Measurements from ENCODE around the gene AKAP13.

The AKAP13 gene

DNA sequence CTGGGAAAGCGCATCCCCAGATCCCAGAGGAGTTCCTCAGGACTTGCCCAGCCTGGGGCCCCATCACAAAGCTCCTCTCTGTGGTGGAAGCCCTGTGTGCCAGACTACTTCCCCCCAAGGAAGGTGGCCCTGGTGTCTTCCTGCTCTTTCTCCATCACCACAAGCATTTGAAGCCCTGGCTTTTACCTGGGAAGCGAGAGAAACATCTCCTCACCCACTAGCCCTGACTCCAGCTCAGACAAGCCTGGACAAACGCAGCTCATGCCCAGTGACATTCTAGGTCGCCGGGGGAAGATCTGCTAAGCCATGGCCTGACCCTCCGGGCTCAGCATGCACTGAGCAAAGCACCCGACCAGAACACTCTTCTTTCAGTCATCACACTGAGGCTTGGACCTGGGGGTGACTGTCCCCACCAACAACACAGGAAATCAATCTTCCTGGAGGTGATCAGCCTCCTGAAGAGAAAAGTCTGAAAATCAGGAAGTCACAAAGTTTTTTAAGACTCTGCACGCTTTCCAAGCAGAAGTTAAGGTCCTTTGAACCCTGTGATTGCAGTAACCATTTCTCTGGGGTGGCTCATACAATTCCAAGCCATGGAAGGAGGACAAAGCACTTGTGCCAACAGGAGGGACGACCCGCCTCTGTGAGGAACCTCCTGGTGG, 373.5 kb downstream of the AKAP13 start:
- peaks cover 0 to 15% of the 10 kb centered on the region in 2 experiments; a peak in 1 of 3 replicates for H3K36me3 ChIP-seq (ENCODE audit: control insufficient read depth in 2 of 2, insufficient read depth in 1 of 2, low read length in 2 of 2)
- no peaks in the 10 kb centered on the region for H3K9me3 ChIP-seq (ENCODE audit: control insufficient read depth, insufficient read depth, low read depth, low read length)
- H3K4me3 ChIP-seq (ENCODE audit: low read depth, low read length): no peak overlapping the region
- ChIA-PET CTCF (no interaction called here), POLR2A (no interaction called here)
- TF ChIP-seq, protein P1, sequence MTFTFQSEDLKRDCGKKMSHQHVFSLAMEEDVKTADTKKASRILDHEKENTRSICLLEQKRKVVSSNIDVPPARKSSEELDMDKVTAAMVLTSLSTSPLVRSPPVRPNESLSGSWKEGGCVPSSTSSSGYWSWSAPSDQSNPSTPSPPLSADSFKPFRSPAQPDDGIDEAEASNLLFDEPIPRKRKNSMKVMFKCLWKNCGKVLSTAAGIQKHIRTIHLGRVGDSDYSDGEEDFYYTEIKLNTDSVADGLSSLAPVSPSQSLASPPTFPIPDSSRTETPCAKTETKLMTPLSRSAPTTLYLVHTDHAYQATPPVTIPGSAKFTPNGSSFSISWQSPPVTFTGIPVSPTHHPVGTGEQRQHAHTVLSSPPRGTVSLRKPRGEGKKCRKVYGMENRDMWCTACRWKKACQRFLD (tag by site-specific recombination; IDR thresholded peaks at IDR 0.05): no peak
- TF ChIP-seq ZNF596 (tag by site-specific recombination; IDR thresholded peaks at IDR 0.05): no peak
- TF ChIP-seq YY2 (tag by site-specific recombination; IDR thresholded peaks at IDR 0.05): no peak
- no peak for TF ChIP-seq ZNF19 (tag by site-specific recombination; IDR thresholded peaks at IDR 0.05; ENCODE audit: low read depth)
- no peak for TF ChIP-seq ZNF791 (tag by site-specific recombination; IDR thresholded peaks at IDR 0.05)
- TF ChIP-seq ZNF350 (tag by site-specific recombination; IDR thresholded peaks at IDR 0.05): no peak
- H3K27ac ChIP-seq (ENCODE audit: extremely low read depth, low read depth, low read length): no peak overlapping the region
- H3K4me1 ChIP-seq (ENCODE audit: control insufficient read depth, insufficient read depth, low read length): no peaks in the 10 kb centered on the region

DNA sequence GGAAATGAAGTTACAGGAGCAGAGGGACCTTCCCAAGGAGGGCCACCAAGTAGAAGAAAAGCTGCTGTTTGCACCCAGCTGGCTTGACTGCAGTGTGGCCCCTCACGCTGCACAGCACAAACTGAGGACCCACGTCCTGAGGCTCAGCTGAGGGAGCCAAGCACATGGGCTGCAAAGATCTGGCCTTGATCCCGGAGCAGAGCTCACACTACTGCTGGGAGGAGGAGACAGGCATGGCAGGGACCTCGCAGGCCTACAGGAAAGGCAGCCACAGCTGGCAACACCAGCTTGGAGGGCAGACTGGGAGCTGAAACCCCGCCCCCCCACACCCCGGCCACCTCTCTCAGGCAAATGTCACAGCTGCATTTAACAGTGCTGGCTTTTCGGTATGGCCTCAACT, 374.6 kb downstream of the AKAP13 start:
- ChIA-PET POLR2A (interaction anchor here (1.0 kb wide), 1 partner anchor 39 kb away, joined by 3 read pairs; no protein-coding TSS in a partner anchor), CTCF (interaction anchor here (0.6 kb wide), 1 partner anchor 30 kb away, joined by 3 read pairs; no protein-coding TSS in a partner anchor)
- Histone ChIP-seq H3K36me3 (ENCODE audit: control insufficient read depth in 2 of 2, insufficient read depth in 1 of 2, low read length in 2 of 2) (peaks cover 0 to 19% of the 10 kb centered on the region in 2 experiments; a peak in 1 of 3 replicates), H3K4me3 (ENCODE audit: low read depth, low read length) (no peak overlapping the region), H3K9me3 (ENCODE audit: control insufficient read depth, insufficient read depth, low read depth, low read length) (no peaks in the 10 kb centered on the region), H3K4me1 (ENCODE audit: control insufficient read depth, insufficient read depth, low read length) (no peaks in the 10 kb centered on the region), H3K27ac (ENCODE audit: extremely low read depth, low read depth, low read length) (no peak overlapping the region)
- TF ChIP-seq IKZF3 (tag by site-specific recombination; IDR thresholded peaks at IDR 0.05) (no peak), KLF10 (tag by site-specific recombination; IDR thresholded peaks at IDR 0.05) (no peak), ZNF629 (tag by site-specific recombination; IDR thresholded peaks at IDR 0.05) (no peak), ZNF350 (tag by site-specific recombination; IDR thresholded peaks at IDR 0.05) (no peak), ZNF571 (tag by site-specific recombination; IDR thresholded peaks at IDR 0.05) (no peak), GLIS2 (tag by site-specific recombination; IDR thresholded peaks at IDR 0.05) (no peak), FEZF1 (tag by site-specific recombination; IDR thresholded peaks at IDR 0.05) (no peak), ZFHX2 (tag by site-specific recombination; conservative IDR thresholded peaks at IDR 0.05) (no peak), ZNF707 (tag by site-specific recombination; IDR thresholded peaks at IDR 0.05) (no peak), EGR2 (tag by site-specific recombination; IDR thresholded peaks at IDR 0.05; ENCODE audit: low read depth) (no peak)
- TF ChIP-seq, protein P2, sequence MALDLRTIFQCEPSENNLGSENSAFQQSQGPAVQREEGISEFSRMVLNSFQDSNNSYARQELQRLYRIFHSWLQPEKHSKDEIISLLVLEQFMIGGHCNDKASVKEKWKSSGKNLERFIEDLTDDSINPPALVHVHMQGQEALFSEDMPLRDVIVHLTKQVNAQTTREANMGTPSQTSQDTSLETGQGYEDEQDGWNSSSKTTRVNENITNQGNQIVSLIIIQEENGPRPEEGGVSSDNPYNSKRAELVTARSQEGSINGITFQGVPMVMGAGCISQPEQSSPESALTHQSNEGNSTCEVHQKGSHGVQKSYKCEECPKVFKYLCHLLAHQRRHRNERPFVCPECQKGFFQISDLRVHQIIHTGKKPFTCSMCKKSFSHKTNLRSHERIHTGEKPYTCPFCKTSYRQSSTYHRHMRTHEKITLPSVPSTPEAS (tag by site-specific recombination; IDR thresholded peaks at IDR 0.05): no peak
- TF ChIP-seq, protein P3, sequence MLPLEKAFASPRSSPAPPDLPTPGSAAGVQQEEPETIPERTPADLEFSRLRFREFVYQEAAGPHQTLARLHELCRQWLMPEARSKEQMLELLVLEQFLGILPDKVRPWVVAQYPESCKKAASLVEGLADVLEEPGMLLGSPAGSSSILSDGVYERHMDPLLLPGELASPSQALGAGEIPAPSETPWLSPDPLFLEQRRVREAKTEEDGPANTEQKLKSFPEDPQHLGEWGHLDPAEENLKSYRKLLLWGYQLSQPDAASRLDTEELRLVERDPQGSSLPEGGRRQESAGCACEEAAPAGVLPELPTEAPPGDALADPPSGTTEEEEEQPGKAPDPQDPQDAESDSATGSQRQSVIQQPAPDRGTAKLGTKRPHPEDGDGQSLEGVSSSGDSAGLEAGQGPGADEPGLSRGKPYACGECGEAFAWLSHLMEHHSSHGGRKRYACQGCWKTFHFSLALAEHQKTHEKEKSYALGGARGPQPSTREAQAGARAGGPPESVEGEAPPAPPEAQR (tag by site-specific recombination; IDR thresholded peaks at IDR 0.05): no peak
- TF ChIP-seq, protein P4, sequence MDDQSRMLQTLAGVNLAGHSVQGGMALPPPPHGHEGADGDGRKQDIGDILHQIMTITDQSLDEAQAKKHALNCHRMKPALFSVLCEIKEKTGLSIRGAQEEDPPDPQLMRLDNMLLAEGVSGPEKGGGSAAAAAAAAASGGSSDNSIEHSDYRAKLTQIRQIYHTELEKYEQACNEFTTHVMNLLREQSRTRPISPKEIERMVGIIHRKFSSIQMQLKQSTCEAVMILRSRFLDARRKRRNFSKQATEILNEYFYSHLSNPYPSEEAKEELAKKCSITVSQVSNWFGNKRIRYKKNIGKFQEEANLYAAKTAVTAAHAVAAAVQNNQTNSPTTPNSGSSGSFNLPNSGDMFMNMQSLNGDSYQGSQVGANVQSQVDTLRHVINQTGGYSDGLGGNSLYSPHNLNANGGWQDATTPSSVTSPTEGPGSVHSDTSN (CRISPR knock-in tag; IDR thresholded peaks at IDR 0.05): no peak

Data from HEK293 (cell line).